ENCODE results near the gene PSTPIP1. TPM values are rescaled to one million over a fixed set of nuclear protein-coding genes. Genes with fewer than 3 reads are reported as not detected.

Gene PSTPIP1
- total and polyA plus RNA-seq, 9 of the 15 experiments (the other 6 are each of a cell fraction or from before 2014, with no cell fraction given) = not detected

DNA sequence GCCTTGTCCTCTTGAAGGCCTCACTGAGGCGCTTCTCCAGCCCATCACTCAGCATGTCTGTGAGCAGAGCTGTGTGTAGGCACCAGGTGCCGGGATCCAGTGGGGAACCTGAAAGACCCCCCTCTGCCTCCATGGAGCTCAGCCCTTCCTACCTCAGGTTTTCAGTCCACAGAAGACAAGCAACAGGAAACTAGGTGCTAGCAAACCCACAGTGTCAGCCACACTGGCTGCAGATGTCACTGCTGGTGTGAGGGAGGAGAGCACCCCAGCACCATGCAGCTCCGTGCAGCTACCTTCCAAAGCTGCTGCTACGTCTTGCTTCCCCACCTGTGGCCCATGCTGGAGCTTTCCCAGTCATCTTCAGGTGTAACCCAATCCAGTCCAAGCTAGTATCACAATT is 17.9 kb downstream of the PSTPIP1 start:
- Histone ChIP-seq H3K4me2 (ENCODE audit: insufficient read depth, low read length) (no peak overlapping the region), H4K20me1 (replicated peaks; ENCODE audit: control insufficient read depth, insufficient read depth, low read length) (0 out of 2 replicates have a peak, but pooled peaks cover 1% of the 10 kb centered on the region), H3K79me2 (ENCODE audit: control insufficient read depth, insufficient read depth, low read length) (no peaks in the 10 kb centered on the region), H3K4me1 (replicated peaks in 1 of 2; ENCODE audit: control insufficient read depth in 2 of 2, insufficient read depth in 2 of 2, low read length in 2 of 2) (no peaks in the 10 kb centered on the region), H2AFZ (ENCODE audit: low read depth, low read length) (no peak overlapping the region), H3K9ac (ENCODE audit: insufficient read depth in 1 of 2, low read depth in 2 of 2, low read length in 2 of 2) (no peak overlapping the region), H3K36me3 (ENCODE audit: control insufficient read depth, insufficient read depth, low read length) (no peaks in the 10 kb centered on the region), H3K9me3 (replicated peaks; ENCODE audit: control insufficient read depth, insufficient read depth, low read depth, low read length) (no peaks in the 10 kb centered on the region), H3K9me1 (ENCODE audit: control insufficient read depth, insufficient read depth, low read length) (no peaks in the 10 kb centered on the region), H3K27me3 (ENCODE audit: control insufficient read depth in 2 of 2, insufficient read depth in 2 of 2, low read length in 2 of 2) (peaks cover 29 to 71% of the 10 kb centered on the region in 2 experiments), H3K27ac (ENCODE audit: extremely low read depth, low read depth, low read length) (no peak overlapping the region), H3K4me3 (no peak overlapping the region)
- ATAC-seq (no peak), DNase-seq (ENCODE audit: extremely low read depth in 1 of 4, low spot score in 3 of 4) (no peak), FAIRE-seq (no peak)
- in situ Hi-C loops (cut with MboI) = no loop called here
- ChIA-PET POLR2A (interaction anchor here (0.6 kb wide), 2 partner anchors 149 to 577 kb away, joined by 3 to 4 read pairs; no protein-coding TSS in a partner anchor), CTCF (ENCODE audit: low intra/inter-chr PET ratio) (no interaction called here)
- WGBS (ENCODE audit: insufficient coverage, low coverage, missing lambda C conversion rate) = 0% methylated on average over 4 of the region's 4 CpGs
- intact Hi-C loops (cut with micrococcal nuclease) = no loop called here
- BruUV-seq (replicated peaks) = no TSS peak
- TF ChIP-seq HNRNPLL (IDR thresholded peaks at IDR 0.05; ENCODE audit: low read depth, low read length, poor library complexity, severe bottlenecking) = no peak
- TF ChIP-seq, protein P1, sequence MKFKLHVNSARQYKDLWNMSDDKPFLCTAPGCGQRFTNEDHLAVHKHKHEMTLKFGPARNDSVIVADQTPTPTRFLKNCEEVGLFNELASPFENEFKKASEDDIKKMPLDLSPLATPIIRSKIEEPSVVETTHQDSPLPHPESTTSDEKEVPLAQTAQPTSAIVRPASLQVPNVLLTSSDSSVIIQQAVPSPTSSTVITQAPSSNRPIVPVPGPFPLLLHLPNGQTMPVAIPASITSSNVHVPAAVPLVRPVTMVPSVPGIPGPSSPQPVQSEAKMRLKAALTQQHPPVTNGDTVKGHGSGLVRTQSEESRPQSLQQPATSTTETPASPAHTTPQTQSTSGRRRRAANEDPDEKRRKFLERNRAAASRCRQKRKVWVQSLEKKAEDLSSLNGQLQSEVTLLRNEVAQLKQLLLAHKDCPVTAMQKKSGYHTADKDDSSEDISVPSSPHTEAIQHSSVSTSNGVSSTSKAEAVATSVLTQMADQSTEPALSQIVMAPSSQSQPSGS (CRISPR knock-in tag; IDR thresholded peaks at IDR 0.05) = no peak
- TF ChIP-seq, protein P2, sequence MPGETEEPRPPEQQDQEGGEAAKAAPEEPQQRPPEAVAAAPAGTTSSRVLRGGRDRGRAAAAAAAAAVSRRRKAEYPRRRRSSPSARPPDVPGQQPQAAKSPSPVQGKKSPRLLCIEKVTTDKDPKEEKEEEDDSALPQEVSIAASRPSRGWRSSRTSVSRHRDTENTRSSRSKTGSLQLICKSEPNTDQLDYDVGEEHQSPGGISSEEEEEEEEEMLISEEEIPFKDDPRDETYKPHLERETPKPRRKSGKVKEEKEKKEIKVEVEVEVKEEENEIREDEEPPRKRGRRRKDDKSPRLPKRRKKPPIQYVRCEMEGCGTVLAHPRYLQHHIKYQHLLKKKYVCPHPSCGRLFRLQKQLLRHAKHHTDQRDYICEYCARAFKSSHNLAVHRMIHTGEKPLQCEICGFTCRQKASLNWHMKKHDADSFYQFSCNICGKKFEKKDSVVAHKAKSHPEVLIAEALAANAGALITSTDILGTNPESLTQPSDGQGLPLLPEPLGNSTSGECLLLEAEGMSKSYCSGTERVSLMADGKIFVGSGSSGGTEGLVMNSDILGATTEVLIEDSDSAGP (CRISPR knock-in tag; IDR thresholded peaks at IDR 0.05) = no peak
- no peak for TF ChIP-seq RCOR1 (IDR thresholded peaks at IDR 0.05; ENCODE audit: borderline replicate concordance in 1 of 2, low read depth in 2 of 2, low read length in 2 of 2)
- TF ChIP-seq GTF2E2 (tag; IDR thresholded peaks at IDR 0.05) = no peak
- no peak for TF ChIP-seq PHTF2 (CRISPR knock-in tag; IDR thresholded peaks at IDR 0.05)
- no peak for TF ChIP-seq BMI1 (IDR thresholded peaks at IDR 0.05; ENCODE audit: low read length)
- TF ChIP-seq TAL1 (IDR thresholded peaks at IDR 0.05) = no peak
- no peak for TF ChIP-seq U2AF2 (optimal IDR thresholded peaks at IDR 0.05; ENCODE audit: low read depth, low read length)
- no peak for TF ChIP-seq FOXM1 (IDR thresholded peaks at IDR 0.05; ENCODE audit: low read depth)
- no peak for TF ChIP-seq FOXM1 (CRISPR knock-in tag; IDR thresholded peaks at IDR 0.05; ENCODE audit: low read depth)

All from K562 (cell line).